GM13976 (cell line): Measurements from ENCODE around the gene SEMA3A.

Experiments used
- DNase-seq: peaks from one replicate; pipeline ENCODE4 v3.0.0; 2012; ENCODE audit warnings: low spot score
- in situ Hi-C: fragments of 300-500 bp; cut with MboI; formaldehyde crosslinking; loops from one replicate; pipeline ENCODE4 v1.12.0; 2022; ENCODE audit warnings: low sequenced_read_pairs, mixed read lengths, inconsistent platforms; ENCODE audit not compliant: unreplicated experiment
- TF ChIP-seq, protein P1 (sequence below): IDR thresholded peaks from 2 replicates; pipeline ENCODE4 v1.5.1; 2012; ENCODE audit warnings: borderline replicate concordance, mild to moderate bottlenecking; ENCODE audit not compliant: insufficient read depth; ENCODE audit errors: extremely low read depth, missing control alignments, control extremely low read depth

The SEMA3A gene

DNA sequence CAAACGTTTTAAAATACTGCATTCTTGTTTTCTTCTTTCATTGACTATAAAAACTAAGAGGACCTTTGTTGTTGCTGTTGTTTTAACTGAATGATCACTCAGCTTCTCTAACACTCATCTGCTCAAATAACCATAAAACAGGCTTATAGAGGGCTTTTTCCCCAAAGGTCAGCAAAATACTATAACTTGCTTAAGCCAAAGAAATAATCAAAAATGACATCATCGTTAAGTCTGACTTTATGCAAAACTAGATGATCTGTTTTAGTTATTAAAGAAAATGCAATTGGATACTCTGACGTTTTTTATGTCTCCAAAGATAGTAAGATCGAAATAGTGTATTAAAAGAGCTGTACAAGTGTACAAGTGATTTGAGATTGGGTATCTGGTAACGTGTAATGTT, 152.9 kb downstream of the SEMA3A start:
- TF ChIP-seq, protein P1, sequence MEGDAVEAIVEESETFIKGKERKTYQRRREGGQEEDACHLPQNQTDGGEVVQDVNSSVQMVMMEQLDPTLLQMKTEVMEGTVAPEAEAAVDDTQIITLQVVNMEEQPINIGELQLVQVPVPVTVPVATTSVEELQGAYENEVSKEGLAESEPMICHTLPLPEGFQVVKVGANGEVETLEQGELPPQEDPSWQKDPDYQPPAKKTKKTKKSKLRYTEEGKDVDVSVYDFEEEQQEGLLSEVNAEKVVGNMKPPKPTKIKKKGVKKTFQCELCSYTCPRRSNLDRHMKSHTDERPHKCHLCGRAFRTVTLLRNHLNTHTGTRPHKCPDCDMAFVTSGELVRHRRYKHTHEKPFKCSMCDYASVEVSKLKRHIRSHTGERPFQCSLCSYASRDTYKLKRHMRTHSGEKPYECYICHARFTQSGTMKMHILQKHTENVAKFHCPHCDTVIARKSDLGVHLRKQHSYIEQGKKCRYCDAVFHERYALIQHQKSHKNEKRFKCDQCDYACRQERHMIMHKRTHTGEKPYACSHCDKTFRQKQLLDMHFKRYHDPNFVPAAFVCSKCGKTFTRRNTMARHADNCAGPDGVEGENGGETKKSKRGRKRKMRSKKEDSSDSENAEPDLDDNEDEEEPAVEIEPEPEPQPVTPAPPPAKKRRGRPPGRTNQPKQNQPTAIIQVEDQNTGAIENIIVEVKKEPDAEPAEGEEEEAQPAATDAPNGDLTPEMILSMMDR, result no peak
- in situ Hi-C loops, result no loop called here
- no peak for DNase-seq

DNA sequence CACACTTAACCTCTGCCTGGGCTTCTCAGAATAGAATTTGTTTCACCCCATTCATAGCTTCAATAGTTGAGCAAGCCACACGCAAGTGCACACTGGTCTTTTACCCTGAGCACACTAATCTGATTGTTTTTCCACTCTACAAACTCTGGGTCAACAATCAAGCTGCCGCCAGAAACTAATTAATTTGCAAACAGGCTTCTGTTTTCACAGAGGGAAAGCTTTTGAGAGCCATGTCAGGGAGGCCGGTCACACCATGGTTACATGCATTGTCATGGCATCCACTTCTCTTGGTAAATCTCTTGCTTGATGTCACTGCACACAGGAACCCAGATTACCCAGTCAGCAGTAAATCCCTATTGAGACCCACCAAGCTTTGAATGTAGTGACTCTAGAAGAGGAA, 154.2 kb downstream of the SEMA3A start:
- TF ChIP-seq, protein P1, result no peak
- DNase-seq, result no peak
- in situ Hi-C loops, result no loop called here

DNA sequence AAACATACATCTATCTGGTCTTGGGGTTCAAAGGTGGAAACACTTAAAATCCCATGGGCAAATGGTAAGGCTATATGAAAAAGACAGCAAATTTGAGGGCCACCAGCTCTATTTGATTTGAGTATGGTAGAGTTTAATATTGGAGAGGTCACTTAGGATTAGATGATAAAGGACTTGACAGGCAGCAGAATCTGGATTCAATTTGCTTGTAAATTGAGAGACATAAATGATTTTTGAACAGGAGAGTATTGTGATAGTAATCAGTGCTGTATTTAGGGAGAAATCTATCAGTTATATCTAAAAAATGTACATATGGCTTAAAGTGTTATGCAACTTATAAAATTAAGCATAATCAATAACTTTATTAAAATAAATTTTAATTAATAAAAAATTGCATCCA, 155.2 kb downstream of the SEMA3A start:
- TF ChIP-seq, protein P1, result no peak
- DNase-seq, result no peak
- in situ Hi-C loops, result no loop called here

DNA sequence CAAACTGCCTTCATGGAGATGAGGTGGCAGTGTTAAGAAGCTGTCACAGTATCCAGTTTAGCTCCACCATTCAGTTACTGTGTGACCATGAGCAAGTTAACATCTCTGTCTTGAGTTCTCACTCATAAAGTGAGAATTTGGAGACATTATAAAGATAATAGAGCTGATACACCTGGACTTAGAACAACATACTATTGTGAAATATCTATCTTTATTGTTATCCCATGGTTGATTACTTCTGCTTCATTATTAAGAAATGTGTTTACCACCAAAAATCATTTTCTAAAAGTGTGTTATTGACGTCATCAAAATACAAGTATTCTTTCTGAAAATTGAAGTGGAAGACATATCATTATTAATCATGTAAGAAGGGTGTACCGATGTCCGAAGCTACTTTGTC, 166.9 kb downstream of the SEMA3A start:
- DNase-seq, result no peak
- TF ChIP-seq, protein P1, result no peak
- in situ Hi-C loops, result no loop called here

DNA sequence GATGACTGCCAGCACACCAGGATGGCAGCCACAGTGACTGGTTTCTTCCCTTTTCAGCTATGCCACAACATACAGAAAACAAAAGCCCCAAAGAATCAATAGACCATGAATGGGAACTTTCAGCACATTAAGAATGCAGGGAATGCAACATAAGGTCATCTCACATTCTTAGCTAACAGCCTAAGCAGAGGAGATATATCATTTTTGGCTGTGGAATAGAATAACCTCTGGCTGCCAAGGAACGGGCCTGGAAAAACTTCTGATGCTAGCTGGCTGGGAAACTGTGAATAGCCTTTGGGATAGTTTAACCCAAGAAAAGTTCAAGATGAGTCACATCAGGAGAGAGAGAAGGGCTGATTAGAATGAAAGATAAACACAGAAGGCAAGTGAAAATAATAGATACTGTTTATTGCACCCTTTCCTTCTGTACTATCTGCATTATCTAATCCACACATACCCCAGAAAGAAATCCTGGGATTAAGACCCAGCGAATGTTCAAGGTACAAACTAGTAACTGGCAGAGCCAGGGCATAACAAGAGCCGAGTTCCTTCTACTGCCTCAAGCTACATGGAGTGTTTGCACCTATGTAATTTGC, 169.2 kb downstream of the SEMA3A start:
- TF ChIP-seq, protein P1, result no peak
- in situ Hi-C loops, result no loop called here
- no peak for DNase-seq

DNA sequence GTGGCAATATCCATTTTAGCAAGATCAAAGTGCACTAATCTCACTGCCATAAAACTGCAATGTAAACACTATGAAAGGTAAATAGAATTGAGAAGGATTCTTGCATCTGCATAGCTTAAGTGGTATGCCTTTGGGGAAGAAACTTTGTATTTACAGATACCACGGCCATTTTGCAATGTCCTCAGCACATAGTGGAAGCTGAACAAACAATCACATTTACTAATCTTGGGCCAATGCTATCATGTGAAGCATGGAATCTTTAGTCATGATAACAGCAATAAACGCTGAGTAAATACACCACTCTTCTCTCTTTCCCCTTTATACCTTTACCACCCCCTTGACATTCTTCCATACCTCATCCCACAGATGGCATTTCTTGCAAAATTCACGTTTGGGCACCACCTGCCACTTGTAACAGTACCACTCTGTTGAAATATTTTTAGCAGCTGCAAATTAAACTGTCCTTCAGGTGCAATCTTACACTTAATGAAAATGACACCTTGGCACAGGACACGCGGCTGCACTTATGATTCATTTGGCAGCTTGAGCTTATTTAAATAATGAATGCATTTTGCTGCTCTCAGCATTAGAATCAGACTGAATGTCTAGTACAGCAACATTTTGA, 171.8 kb downstream of the SEMA3A start:
- DNase-seq, result no peak
- TF ChIP-seq, protein P1, result no peak
- in situ Hi-C loops, result no loop called here

DNA sequence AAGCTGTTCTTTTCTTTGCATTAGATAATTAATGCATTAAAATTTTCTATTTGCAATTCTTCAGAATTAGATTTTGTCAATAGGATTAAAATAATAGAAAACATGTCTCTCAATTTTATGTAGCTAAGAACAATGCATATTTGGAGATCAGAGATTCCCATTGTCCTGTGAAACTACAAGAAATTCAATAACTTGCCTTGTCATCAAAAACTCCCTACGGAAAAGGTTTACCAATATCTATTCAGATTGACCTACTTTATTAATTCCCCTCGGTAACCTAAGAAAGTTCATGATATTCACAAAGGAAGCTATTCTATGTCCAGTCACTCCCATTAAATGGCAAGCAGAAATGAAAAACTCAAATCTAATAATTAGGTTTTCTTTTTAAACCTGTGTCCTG, 172.6 kb downstream of the SEMA3A start:
- TF ChIP-seq, protein P1, result no peak
- in situ Hi-C loops, result no loop called here

More for the DNA sequence above, 172.6 kb downstream of the SEMA3A start:
- DNase-seq, result no peak
